ENCODE measurements around the gene SLC25A6. TPM values are rescaled to one million over a fixed set of nuclear protein-coding genes. Genes with fewer than 3 reads are reported as not detected.
"Not testable (repeated sequence)": the region's sequence is repeated elsewhere in the genome, so short reads cannot be mapped to it uniquely, and the experiment has no call there.

The SLC25A6 gene
- total RNA-seq, 1 donor from 2014 or later = 348 TPM

GRCh38 chrX:1412551-1413161 lies 20.7 kb upstream of the SLC25A6 start:
- TF ChIP-seq CTCF (conservative IDR thresholded peaks at IDR 0.05; ENCODE audit: low read depth, low read length) = no peak
- no peak for DNase-seq (ENCODE audit: low read depth)
- H3K4me3 ChIP-seq (ENCODE audit: low read depth, low read length) = no peak overlapping the region

- no peak for TF ChIP-seq CTCF (conservative IDR thresholded peaks at IDR 0.05; ENCODE audit: low read depth, low read length)
- H3K4me3 ChIP-seq (ENCODE audit: low read depth, low read length) = no peak overlapping the region
- no peak for DNase-seq (ENCODE audit: low read depth)
Measured at GRCh38 chrX:1411326-1411725, 19.4 kb upstream of the SLC25A6 start.

GRCh38 chrX:1407035-1407434 lies 15.1 kb upstream of the SLC25A6 start:
- no peak for DNase-seq (ENCODE audit: low read depth)
- TF ChIP-seq CTCF (conservative IDR thresholded peaks at IDR 0.05; ENCODE audit: low read depth, low read length) = no peak
- H3K4me3 ChIP-seq (ENCODE audit: low read depth, low read length) = no peak overlapping the region

DNA sequence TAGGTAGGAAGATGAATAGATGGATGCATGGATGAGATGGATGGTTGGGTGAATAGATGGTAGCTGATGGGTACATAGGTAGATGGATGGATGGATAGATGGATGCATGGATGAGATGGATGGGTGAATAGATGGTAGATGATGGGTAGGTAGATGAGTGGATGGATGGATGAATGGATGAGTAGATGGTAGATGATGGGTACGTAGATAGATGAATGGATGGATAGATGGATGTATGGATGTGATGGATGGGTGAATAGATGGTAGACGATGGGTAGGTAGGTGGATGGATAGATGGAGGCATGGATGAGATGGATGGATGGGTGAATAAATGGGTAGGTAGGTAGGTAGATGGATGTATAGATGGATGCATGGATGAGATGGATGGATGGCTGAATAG lies 13.9 kb upstream of the SLC25A6 start:
- not testable (repeated sequence) for DNase-seq (ENCODE audit: low read depth); H3K4me3 ChIP-seq (ENCODE audit: low read depth, low read length)

- not testable (repeated sequence) for DNase-seq (ENCODE audit: low read depth); H3K4me3 ChIP-seq (ENCODE audit: low read depth, low read length)
Measured at GRCh38 chrX:1403867-1404266, 12.0 kb upstream of the SLC25A6 start.

- no peak overlapping the region for H3K4me3 ChIP-seq (ENCODE audit: low read depth, low read length)
- no peak for DNase-seq (ENCODE audit: low read depth)
- no peak for TF ChIP-seq CTCF (conservative IDR thresholded peaks at IDR 0.05; ENCODE audit: low read depth, low read length)
Measured at GRCh38 chrX:1403228-1403627, 11.3 kb upstream of the SLC25A6 start.

DNA sequence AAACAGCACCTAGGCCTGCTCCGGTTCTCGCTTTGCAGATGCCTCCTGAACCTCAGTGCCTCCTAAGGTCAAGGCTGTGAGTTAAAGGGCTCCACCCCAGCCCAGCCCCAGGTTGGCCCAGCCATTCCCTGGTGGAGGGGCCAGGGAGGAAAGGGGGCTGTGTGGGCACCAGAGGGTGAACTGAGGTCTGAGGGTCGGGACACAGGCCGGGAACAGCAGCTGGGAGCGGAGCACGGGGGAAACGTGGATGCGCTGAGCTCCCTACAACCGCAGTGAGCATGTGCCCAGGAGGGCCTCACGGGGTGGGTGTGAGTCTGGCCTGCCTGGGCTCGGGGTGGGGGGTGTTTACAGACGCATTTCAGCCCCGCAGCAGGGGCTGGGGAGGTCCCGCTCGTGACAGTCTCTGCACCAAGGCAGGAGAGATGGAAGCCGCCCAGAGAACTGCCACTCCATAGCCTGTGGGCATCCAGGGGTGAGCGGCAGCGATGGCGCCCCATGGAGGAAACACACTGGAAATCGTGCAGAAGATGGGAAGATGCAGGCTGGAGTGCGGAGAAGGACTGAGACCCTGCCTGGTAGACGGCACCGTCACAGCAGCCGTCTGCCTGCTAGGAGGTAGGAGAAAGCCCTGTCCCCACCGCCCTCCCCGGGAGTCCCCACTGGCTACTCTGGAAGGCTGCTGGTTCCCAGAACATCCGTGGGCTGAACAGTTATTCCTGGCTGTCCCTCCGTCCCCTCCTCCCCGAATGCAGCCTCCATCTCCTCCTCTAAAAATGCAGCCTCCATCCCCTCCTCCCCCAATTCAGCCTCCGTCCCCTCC lies 9.9 kb upstream of the SLC25A6 start:
- TF ChIP-seq CTCF (conservative IDR thresholded peaks at IDR 0.05; ENCODE audit: low read depth, low read length) = no peak
- no peak for DNase-seq (ENCODE audit: low read depth)

More for the DNA sequence above, 9.9 kb upstream of the SLC25A6 start:
- no peak overlapping the region for H3K4me3 ChIP-seq (ENCODE audit: low read depth, low read length)

Data from epithelial cell of proximal tubule (primary cell).